ENCODE results near the gene ISYNA1.

Gene ISYNA1

GRCh38 chr19:18419195-18419698, 18.7 kb downstream of the ISYNA1 start, which contains the start of gene SSBP4:
Gene SSBP4 (plus strand): TSS chr19:18419398. CDS start chr19:18419649, 251 bp downstream.
- H3K4me1 ChIP-seq (ENCODE audit: control insufficient read depth in 2 of 2, insufficient read depth in 2 of 2, low read length in 2 of 2) = peaks cover 49 to 52% of the 10 kb centered on the region in 2 donors
- peak within 1 kb of the TSS; percentile 56 to 74 for H3K4me3 ChIP-seq (ENCODE audit: low read length in 2 of 2)
- H3K36me3 ChIP-seq (ENCODE audit: control insufficient read depth in 2 of 2, insufficient read depth in 2 of 2, low read length in 2 of 2) = peaks cover 0 to 3% of the 10 kb centered on the region in 2 donors
- peak within 1 kb of the TSS; percentile 79 to 89 for H3K27ac ChIP-seq (ENCODE audit: low read depth in 2 of 2, low read length in 2 of 2)
- H3K9me3 ChIP-seq (ENCODE audit: control insufficient read depth in 2 of 2, low read length in 2 of 2) = no peaks in the 10 kb centered on the region
- peak within 1 kb of the TSS; percentile 71 to 75 for H3K9ac ChIP-seq (ENCODE audit: low read depth in 1 of 2, low read length in 2 of 2)
- H3K27me3 ChIP-seq (ENCODE audit: control insufficient read depth in 2 of 2, insufficient read depth in 2 of 2, low read length in 2 of 2) = peaks cover 8 to 9% of the 10 kb centered on the region in 2 donors

DNA sequence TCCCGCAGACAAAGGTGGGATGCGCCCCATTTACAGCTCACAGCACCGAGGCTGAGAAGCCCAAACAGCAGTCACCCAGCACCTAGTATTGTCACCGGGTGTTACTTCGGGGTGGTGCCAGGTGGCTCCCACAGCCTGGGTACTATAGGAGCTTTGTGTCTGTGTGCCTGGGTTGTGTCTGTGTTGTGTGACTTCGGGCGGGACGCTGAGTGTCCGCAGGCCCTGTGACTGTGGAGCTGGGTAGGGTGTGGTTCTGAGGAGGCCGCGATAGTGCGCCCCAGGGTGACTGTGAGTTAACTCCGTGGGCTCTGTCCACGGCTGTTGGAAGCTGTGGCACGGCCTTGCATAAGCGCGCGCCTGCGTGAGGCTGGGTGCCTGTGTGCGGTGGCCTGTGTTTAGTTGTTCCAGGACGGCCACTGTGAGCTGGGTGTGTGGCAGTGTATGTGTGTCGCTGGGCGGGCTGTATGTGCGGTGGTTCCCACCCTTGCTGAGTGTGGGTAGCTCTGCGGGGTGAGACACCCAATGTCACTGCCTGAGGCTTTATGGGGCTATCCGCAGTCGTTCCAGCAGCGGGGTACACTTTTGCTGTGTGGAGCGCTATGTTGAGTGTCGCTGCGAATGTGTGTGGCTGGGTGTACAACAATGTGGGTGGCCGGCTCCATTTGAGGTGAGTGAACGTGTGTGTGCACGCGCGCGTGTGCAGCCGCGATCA, 19.3 kb downstream of the ISYNA1 start:
- H3K27me3 ChIP-seq (ENCODE audit: control insufficient read depth in 2 of 2, insufficient read depth in 2 of 2, low read length in 2 of 2) = peaks cover 8 to 9% of the 10 kb centered on the region in 2 donors
- peak overlapping the region; percentile 56 to 74 for H3K4me3 ChIP-seq (ENCODE audit: low read length in 2 of 2)
- no peaks in the 10 kb centered on the region for H3K9me3 ChIP-seq (ENCODE audit: control insufficient read depth in 2 of 2, low read length in 2 of 2)
- peaks cover 47 to 52% of the 10 kb centered on the region in 2 donors for H3K4me1 ChIP-seq (ENCODE audit: control insufficient read depth in 2 of 2, insufficient read depth in 2 of 2, low read length in 2 of 2)
- H3K9ac ChIP-seq (ENCODE audit: low read depth in 1 of 2, low read length in 2 of 2) = peak overlapping the region; percentile 71 to 75
- peak overlapping the region; percentile 79 to 89 for H3K27ac ChIP-seq (ENCODE audit: low read depth in 2 of 2, low read length in 2 of 2)
- peaks cover 0 to 3% of the 10 kb centered on the region in 2 donors for H3K36me3 ChIP-seq (ENCODE audit: control insufficient read depth in 2 of 2, insufficient read depth in 2 of 2, low read length in 2 of 2)

GRCh38 chr19:18418029-18418482, 19.9 kb downstream of the ISYNA1 start:
- H3K36me3 ChIP-seq (ENCODE audit: control insufficient read depth in 2 of 2, insufficient read depth in 2 of 2, low read length in 2 of 2) = peaks cover 0 to 2% of the 10 kb centered on the region in 2 donors
- peak overlapping the region; percentile 79 to 89 for H3K27ac ChIP-seq (ENCODE audit: low read depth in 2 of 2, low read length in 2 of 2)
- no peaks in the 10 kb centered on the region for H3K9me3 ChIP-seq (ENCODE audit: control insufficient read depth in 2 of 2, low read length in 2 of 2)
- peaks cover 42 to 46% of the 10 kb centered on the region in 2 donors for H3K4me1 ChIP-seq (ENCODE audit: control insufficient read depth in 2 of 2, insufficient read depth in 2 of 2, low read length in 2 of 2)
- H3K9ac ChIP-seq (ENCODE audit: low read depth in 1 of 2, low read length in 2 of 2) = peak overlapping the region in 1 of 2 donors; percentile 71
- H3K4me3 ChIP-seq (ENCODE audit: low read length in 2 of 2) = peak overlapping the region; percentile 56 to 74
- peaks cover 8 to 9% of the 10 kb centered on the region in 2 donors for H3K27me3 ChIP-seq (ENCODE audit: control insufficient read depth in 2 of 2, insufficient read depth in 2 of 2, low read length in 2 of 2)

- Histone ChIP-seq H3K27me3 (ENCODE audit: control insufficient read depth in 2 of 2, insufficient read depth in 2 of 2, low read length in 2 of 2) (peaks cover 8 to 9% of the 10 kb centered on the region in 2 donors), H3K4me3 (ENCODE audit: low read length in 2 of 2) (peak overlapping the region; percentile 41 to 56), H3K4me1 (ENCODE audit: control insufficient read depth in 2 of 2, insufficient read depth in 2 of 2, low read length in 2 of 2) (peaks cover 36 to 46% of the 10 kb centered on the region in 2 donors), H3K9me3 (ENCODE audit: control insufficient read depth in 2 of 2, low read length in 2 of 2) (no peaks in the 10 kb centered on the region), H3K36me3 (ENCODE audit: control insufficient read depth in 2 of 2, insufficient read depth in 2 of 2, low read length in 2 of 2) (no peaks in the 10 kb centered on the region), H3K27ac (ENCODE audit: low read depth in 2 of 2, low read length in 2 of 2) (peak overlapping the region; percentile 79 to 89), H3K9ac (ENCODE audit: low read depth in 1 of 2, low read length in 2 of 2) (peak overlapping the region; percentile 38 to 56)
Measured at GRCh38 chr19:18417250-18418028, 20.5 kb downstream of the ISYNA1 start.

DNA sequence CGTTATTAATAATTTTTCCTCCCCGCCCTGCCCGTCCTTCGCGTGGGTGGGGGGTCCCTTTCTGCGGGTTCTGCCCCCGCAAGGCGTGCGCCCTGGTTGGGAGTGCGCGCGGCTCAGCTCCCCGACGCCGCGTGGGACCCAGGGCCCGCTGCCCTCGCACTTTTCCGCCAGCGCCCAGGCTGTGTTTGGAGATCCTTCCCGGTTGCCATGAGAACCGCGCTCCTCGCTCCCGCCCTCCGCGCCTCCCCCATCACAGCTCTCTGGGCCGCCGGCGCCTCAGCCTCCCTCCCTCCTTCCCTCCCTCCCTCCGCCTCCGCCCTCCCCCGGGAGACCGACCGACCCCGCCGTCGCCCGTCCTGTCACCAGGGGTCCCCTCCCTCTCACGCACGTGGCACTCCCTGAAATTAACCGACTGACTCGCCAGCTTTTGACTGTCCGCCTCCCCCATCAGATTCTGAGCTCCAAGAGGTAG, 21.1 kb downstream of the ISYNA1 start:
- H3K4me1 ChIP-seq (ENCODE audit: control insufficient read depth in 2 of 2, insufficient read depth in 2 of 2, low read length in 2 of 2) = peaks cover 35 to 46% of the 10 kb centered on the region in 2 donors
- peak overlapping the region; percentile 41 to 56 for H3K4me3 ChIP-seq (ENCODE audit: low read length in 2 of 2)

DNA sequence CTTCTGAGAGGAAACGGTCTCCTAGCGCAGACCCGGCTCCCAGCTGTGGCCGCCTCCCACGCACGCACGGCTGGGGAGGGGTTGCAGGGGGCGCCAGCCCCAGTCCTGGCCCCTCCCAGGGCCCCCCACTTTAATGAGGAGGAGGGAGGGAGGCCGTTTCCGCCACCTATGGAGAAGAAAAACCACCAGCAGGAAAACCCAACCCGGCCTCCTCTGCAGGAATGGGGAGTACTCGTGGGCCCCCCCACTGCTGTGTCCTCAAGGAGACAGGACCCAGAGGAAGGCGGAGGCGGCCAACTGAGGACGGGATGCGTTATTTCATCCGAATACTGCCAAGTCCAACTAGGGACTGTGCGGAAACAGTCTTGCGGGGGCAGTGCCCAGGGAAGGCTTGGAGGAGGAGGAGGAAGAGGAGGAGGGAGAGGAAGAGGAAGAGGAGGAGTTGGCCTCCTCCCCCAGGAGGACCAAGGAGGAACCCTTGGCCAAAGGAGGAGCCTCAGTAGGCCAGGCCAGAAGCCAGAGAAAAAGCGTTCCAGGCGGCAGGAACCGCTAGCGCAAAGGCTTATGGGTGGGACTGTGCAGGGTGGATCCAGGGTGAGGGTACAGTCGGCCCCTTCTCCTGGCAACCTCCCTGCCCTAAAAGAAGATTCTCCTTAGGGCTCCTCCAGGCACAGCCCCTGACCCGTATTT, 22.6 kb downstream of the ISYNA1 start:
- Histone ChIP-seq H3K4me1 (ENCODE audit: control insufficient read depth in 2 of 2, insufficient read depth in 2 of 2, low read length in 2 of 2) (peaks cover 30 to 43% of the 10 kb centered on the region in 2 donors), H3K9ac (ENCODE audit: low read depth in 1 of 2, low read length in 2 of 2) (peak overlapping the region; percentile 17 to 43), H3K27me3 (ENCODE audit: control insufficient read depth in 2 of 2, insufficient read depth in 2 of 2, low read length in 2 of 2) (peaks cover 8 to 9% of the 10 kb centered on the region in 2 donors), H3K27ac (ENCODE audit: low read depth in 2 of 2, low read length in 2 of 2) (peak overlapping the region; percentile 79 to 89), H3K9me3 (ENCODE audit: control insufficient read depth in 2 of 2, low read length in 2 of 2) (no peaks in the 10 kb centered on the region), H3K4me3 (ENCODE audit: low read length in 2 of 2) (peak overlapping the region in 1 of 2 donors; percentile 4), H3K36me3 (ENCODE audit: control insufficient read depth in 2 of 2, insufficient read depth in 2 of 2, low read length in 2 of 2) (no peaks in the 10 kb centered on the region)

More for the DNA sequence above, 21.1 kb downstream of the ISYNA1 start:
- peak overlapping the region; percentile 38 to 56 for H3K9ac ChIP-seq (ENCODE audit: low read depth in 1 of 2, low read length in 2 of 2)
- H3K27ac ChIP-seq (ENCODE audit: low read depth in 2 of 2, low read length in 2 of 2) = peak overlapping the region; percentile 79 to 89
- H3K36me3 ChIP-seq (ENCODE audit: control insufficient read depth in 2 of 2, insufficient read depth in 2 of 2, low read length in 2 of 2) = no peaks in the 10 kb centered on the region
- H3K27me3 ChIP-seq (ENCODE audit: control insufficient read depth in 2 of 2, insufficient read depth in 2 of 2, low read length in 2 of 2) = peaks cover 8 to 9% of the 10 kb centered on the region in 2 donors
- H3K9me3 ChIP-seq (ENCODE audit: control insufficient read depth in 2 of 2, low read length in 2 of 2) = no peaks in the 10 kb centered on the region

- Histone ChIP-seq H3K4me1 (ENCODE audit: control insufficient read depth in 2 of 2, insufficient read depth in 2 of 2, low read length in 2 of 2) (peaks cover 30 to 43% of the 10 kb centered on the region in 2 donors), H3K36me3 (ENCODE audit: control insufficient read depth in 2 of 2, insufficient read depth in 2 of 2, low read length in 2 of 2) (no peaks in the 10 kb centered on the region), H3K9me3 (ENCODE audit: control insufficient read depth in 2 of 2, low read length in 2 of 2) (no peaks in the 10 kb centered on the region), H3K27ac (ENCODE audit: low read depth in 2 of 2, low read length in 2 of 2) (peak overlapping the region; percentile 79 to 89), H3K4me3 (ENCODE audit: low read length in 2 of 2) (no peak overlapping the region), H3K27me3 (ENCODE audit: control insufficient read depth in 2 of 2, insufficient read depth in 2 of 2, low read length in 2 of 2) (peaks cover 8 to 9% of the 10 kb centered on the region in 2 donors), H3K9ac (ENCODE audit: low read depth in 1 of 2, low read length in 2 of 2) (peak overlapping the region; percentile 14 to 43)
Measured at GRCh38 chr19:18414504-18415177, 23.3 kb downstream of the ISYNA1 start.

- Histone ChIP-seq H3K4me3 (ENCODE audit: low read length in 2 of 2) (no peak overlapping the region), H3K9me3 (ENCODE audit: control insufficient read depth in 2 of 2, low read length in 2 of 2) (no peaks in the 10 kb centered on the region), H3K4me1 (ENCODE audit: control insufficient read depth in 2 of 2, insufficient read depth in 2 of 2, low read length in 2 of 2) (peaks cover 17 to 35% of the 10 kb centered on the region in 2 donors), H3K36me3 (ENCODE audit: control insufficient read depth in 2 of 2, insufficient read depth in 2 of 2, low read length in 2 of 2) (no peaks in the 10 kb centered on the region), H3K27me3 (ENCODE audit: control insufficient read depth in 2 of 2, insufficient read depth in 2 of 2, low read length in 2 of 2) (peaks cover 3% of the 10 kb centered on the region in 2 donors), H3K27ac (ENCODE audit: low read depth in 2 of 2, low read length in 2 of 2) (no peak overlapping the region), H3K9ac (ENCODE audit: low read depth in 1 of 2, low read length in 2 of 2) (no peak overlapping the region)
Measured at GRCh38 chr19:18412610-18413239, 25.2 kb downstream of the ISYNA1 start.

DNA sequence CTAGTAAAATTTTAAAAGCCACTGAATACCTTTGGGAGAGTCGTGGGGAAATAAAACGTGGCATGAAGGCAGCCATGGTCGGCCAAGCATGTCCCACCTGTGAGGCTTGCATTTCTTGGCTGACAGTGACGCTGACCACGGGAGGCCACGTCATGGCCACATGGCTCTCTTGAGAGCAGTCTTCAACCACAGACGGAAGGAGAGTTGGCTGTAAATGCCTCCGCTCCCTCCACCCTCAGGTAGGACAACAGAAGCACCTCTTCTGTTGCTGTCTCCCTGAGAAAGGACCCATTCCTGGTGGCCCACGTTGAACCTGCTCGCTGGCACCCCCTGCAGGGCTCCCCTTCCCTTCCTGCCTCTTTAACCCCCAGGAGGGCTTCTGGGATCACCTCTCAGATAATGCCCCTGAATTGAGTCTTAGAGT, 29.9 kb downstream of the ISYNA1 start:
- peak overlapping the region; percentile 5 for H3K9ac ChIP-seq (ENCODE audit: low read depth in 1 of 2, low read length in 2 of 2)
- no peak overlapping the region for H3K4me3 ChIP-seq (ENCODE audit: low read length in 2 of 2)
- peaks cover 9% of the 10 kb centered on the region in 2 donors for H3K4me1 ChIP-seq (ENCODE audit: control insufficient read depth in 2 of 2, insufficient read depth in 2 of 2, low read length in 2 of 2)
- H3K27me3 ChIP-seq (ENCODE audit: control insufficient read depth in 2 of 2, insufficient read depth in 2 of 2, low read length in 2 of 2) = no peaks in the 10 kb centered on the region
- H3K36me3 ChIP-seq (ENCODE audit: control insufficient read depth in 2 of 2, insufficient read depth in 2 of 2, low read length in 2 of 2) = no peaks in the 10 kb centered on the region
- H3K9me3 ChIP-seq (ENCODE audit: control insufficient read depth in 2 of 2, low read length in 2 of 2) = no peaks in the 10 kb centered on the region
- H3K27ac ChIP-seq (ENCODE audit: low read depth in 2 of 2, low read length in 2 of 2) = peak overlapping the region in 1 of 2 donors; percentile 4
